NCI-H2227 treated with DMSO at 0.1 percent for 48 hours (cell line): Measurements from ENCODE around the gene CDH4.

Experiments used
- DNase-seq: peaks from one replicate; lab custom pipeline; 2025; lab: John Stamatoyannopoulos, UW

CDH4 gene

GRCh38 chr20:61766921-61767610, 515.0 kb downstream of the CDH4 start:
- no peak for DNase-seq

GRCh38 chr20:61767761-61768494, 515.9 kb downstream of the CDH4 start:
- no peak for DNase-seq

- DNase-seq = no peak
Measured at GRCh38 chr20:61768571-61769285, 516.7 kb downstream of the CDH4 start.

DNA sequence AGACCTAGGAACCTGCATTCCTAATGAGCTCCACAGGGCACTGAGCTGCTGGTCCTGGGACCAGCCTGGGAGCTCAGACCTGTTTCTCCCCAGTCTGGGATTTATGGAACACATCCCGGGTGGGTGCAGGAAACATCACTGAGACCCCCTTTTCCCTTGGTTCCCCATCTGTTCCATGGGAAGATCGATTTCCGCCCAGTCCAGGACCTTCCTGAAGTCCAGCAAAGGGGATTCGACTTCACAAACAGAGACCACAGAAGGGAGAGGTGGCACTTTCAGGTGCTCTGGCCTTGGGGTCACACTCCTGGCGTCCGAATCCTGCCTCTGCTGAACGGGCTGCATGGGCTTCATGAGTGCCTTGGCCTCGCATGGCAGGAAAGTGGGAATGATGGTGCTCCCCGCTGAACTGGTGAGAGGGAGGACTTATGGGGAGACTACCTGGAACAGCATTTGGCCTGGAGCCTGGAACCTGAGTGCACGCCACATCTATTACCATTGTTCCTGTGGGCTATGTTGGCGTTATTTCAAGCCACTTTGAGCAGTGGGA, 517.3 kb downstream of the CDH4 start:
- no peak for DNase-seq

DNA sequence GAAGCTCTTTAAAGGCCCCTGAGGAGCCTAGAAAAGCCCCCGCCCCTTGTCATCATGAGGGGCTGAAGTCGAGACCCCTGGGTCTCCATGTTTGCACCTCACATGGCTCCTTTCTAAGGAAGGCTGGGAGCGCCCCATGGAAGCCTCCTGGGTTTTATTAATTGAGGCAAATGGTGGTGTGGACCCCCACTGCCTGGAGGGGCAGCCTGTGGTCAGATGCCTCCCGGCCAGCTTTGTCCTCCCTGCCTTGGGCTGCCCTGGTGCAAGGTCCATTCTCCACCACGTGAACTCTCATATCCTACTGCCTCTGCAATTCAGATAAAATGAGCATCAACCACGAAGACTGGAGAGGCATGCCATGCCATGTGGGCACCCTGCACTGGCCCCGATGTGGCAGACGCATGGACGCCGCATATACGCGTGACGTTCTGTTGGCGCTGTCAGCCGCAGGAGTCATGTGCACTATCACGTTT, 518.1 kb downstream of the CDH4 start:
- no peak for DNase-seq

- no peak for DNase-seq
Measured at GRCh38 chr20:61771805-61772350, 519.8 kb downstream of the CDH4 start.

DNA sequence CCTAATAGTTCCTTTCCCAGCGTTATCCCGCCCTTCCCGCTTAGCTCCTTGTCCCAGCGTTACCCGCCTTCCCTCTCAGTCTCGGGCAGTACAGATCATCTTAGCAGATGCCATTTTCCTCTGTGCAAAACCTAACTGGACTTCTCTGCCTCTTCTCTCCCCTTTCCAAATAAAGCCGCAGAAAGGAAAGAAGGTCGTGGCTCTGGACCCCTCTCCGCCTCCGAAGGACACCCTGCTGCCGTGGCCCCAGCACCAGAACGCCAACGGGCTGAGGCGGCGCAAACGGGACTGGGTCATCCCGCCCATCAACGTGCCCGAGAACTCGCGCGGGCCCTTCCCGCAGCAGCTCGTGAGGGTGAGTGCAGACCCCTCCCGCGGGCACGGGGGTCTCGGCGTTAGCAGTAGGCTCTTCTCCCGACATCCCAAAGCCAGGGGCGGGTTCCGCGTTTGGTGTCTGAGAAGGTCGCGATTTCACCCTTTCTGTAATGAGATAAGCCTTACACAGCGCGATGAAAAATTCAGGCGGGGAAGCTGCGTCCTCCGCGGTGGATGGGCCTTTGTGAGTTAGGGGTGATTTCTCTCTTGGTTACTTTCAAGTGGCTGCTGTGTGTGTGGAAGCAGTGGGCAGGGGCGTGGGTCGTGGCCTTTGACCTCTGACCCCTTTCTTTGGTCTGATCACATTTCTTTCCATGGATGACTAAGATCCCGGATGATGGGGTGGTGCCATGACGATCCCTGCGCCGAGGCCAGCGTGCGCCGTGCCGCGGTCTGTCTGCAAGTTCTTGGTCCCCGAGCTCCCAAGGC, 521.0 kb downstream of the CDH4 start:
- no peak for DNase-seq

- DNase-seq = no peak
Measured at GRCh38 chr20:61773926-61774587, 522.0 kb downstream of the CDH4 start.

GRCh38 chr20:61775423-61775822, 523.4 kb downstream of the CDH4 start:
- no peak for DNase-seq

DNA sequence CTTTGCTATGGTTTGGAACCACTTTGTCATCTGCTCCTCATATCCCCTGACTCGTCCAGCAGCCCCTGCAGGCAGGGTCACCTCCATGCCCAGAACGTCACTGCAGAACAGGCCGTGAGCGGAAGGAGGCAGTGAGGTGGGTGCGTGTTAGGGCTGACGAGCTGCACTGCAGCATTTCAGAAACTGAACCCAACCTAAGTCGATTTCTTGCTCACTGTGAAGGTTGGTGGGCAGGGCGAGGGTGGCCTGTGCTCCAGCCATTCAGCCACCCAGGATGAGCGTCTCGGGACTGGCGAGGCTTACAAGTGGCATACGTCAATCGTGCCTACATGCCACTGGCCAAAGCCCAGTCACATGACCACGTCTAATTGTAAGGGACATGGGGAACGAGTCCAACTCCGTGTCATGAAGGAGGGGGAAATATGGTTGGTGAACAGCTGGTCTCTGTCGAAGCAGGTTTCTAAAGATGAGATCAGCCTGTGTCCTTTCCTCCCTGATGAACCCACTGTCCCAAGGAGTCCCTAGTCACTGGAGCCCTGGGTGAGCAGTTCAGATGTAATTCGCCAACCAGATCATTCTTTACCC, 524.5 kb downstream of the CDH4 start:
- no peak for DNase-seq

GRCh38 chr20:61777773-61778494, 525.9 kb downstream of the CDH4 start:
- no peak for DNase-seq

- no peak for DNase-seq
Measured at GRCh38 chr20:61778495-61778863, 526.4 kb downstream of the CDH4 start.

GRCh38 chr20:61779176-61779965, 527.3 kb downstream of the CDH4 start:
- DNase-seq = no peak

DNA sequence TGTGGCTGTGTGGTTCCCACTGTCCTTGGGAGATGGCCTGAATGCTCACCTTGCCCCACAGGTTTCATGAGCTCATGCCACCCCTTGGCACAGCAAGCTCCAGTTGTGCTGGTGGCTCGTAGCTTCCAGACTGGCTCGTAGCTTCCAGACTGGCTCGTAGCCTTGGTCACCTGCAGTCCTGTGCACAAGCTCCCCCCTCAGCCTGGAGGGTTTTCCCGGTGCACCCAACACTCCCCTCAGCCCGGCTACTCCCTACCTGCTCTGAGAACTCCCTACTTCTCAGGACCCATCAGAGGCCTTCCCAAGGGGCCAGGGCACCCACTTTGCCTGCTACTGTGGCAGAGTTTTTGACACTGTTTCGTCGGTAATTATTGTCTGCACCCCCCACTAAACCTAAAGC, 528.0 kb downstream of the CDH4 start:
- DNase-seq = no peak

DNA sequence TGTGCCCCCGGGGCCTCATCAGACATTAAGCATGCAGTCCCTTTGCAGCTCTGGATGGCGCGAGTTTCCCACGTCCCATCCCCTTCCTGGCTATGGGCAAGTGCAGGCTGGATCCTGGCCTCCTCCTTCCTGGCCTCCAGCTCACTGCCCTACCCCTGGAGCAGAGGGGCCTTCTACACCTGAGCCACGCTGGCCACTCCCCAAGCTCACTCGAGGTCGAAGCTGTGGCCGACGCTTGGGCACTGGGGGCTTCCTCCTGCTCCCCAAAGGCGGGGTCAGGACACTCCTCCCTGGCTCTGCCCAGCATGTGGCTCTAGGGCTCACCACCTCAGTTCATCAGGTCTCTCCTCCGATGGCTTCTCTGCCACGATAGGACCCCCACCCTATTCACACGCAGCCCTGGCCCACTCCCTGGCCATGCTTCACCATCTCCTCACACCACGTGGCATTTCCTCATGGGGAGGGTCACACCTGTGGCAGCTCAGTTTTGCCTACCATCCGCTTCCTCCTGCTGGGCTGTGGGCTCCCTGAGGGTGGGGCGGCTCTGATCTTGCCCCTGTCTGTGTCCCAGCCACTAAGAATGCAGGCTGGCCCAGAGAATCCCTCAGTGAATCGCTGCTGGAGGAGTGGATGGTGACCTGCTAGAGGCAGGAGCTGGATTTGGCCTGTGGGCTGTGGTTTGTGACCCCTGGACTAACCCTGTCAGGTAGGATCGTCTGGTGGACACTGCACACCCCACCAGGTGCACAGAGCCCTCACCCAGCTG, 532.9 kb downstream of the CDH4 start:
- no peak for DNase-seq

DNA sequence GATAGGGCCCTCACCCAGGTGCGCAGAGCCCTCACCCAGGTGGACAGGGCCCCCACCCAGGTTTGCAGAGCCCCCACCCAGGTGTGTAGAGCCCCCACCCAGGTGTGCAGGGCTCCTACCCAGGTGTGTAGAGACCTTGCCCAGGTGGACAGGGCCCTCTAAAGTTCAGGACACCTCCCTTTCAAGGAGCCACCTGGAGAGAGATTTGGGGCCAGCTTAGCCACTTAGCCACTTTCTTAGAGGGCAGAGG, 533.4 kb downstream of the CDH4 start:
- no peak for DNase-seq

DNA sequence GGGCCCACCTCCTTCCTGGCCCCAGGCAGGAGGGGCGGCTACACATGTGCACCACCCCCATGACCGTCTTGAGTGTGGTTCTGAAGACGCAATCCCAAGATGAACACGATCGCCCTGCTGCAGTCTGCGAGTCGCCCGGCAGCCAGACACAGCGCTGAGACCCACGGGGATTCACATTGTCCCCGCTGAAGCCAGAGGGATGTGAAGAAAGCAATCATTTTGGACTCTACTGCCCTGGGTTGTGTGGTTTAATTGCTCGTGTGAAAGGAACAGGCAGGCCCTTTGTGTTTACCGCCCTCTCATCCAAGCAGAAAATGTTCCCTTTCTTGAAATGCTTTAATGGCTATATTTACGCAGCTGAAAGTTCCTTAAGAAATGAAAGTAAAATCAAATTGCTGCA, 534.2 kb downstream of the CDH4 start:
- DNase-seq = no peak

GRCh38 chr20:61788343-61788742, 536.3 kb downstream of the CDH4 start:
- no peak for DNase-seq

- no peak for DNase-seq
Measured at GRCh38 chr20:61789329-61789728, 537.3 kb downstream of the CDH4 start.
